HG03457 (cell line): Measurements from ENCODE around the gene OR8H1.

Source experiments
- ATAC-seq: cut with Tn5 transposase; IDR thresholded peaks from one replicate; pipeline ENCODE4 v1.9.1; 2021; ENCODE audit warnings: moderate number of reproducible peaks; ENCODE audit not compliant: unreplicated experiment

The OR8H1 gene

GRCh38 chr11:56292154-56292553 is at the start of gene OR8H1:
Gene OR8H1, minus strand, starts transcription at chr11:56292254. Its CDS starts 1,192 bp downstream, at chr11:56291062.
- no peak for ATAC-seq

GRCh38 chr11:56340289-56340688 is 48.2 kb upstream of the OR8H1 start:
- ATAC-seq, result no peak

GRCh38 chr11:56333156-56333555 is 41.1 kb upstream of the OR8H1 start:
- no peak for ATAC-seq

DNA sequence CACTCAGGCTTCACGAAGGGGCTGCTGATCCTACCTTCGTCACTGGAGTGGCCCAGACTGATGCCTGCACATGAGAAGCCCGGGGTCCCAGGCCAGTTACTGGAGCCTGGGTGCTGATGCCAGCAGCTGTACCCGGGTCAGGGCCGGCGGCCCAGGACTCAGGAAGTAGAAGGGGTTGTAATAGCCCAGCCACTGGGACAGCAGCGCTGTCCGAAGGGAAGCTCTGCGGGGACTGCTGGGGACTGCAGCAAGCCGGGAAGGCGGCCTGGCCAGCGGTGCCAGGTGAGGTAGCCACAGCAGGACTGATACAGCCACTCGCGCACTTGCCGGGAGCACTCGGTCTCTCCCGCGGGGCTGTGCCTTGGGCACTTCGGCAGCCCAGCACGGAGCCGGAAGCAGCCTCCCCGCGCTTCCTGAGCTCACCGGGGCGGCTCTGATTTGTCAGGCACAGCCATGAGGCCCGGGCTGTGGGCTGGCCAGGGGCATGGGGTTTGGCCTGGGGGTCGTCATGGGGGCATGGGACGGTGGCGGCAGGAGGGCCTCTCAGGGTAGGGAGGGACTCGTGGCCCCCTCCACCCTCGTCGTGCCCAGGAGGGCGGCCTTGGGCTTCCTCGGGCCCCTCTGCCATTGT is 39.9 kb upstream of the OR8H1 start:
- no peak for ATAC-seq

DNA sequence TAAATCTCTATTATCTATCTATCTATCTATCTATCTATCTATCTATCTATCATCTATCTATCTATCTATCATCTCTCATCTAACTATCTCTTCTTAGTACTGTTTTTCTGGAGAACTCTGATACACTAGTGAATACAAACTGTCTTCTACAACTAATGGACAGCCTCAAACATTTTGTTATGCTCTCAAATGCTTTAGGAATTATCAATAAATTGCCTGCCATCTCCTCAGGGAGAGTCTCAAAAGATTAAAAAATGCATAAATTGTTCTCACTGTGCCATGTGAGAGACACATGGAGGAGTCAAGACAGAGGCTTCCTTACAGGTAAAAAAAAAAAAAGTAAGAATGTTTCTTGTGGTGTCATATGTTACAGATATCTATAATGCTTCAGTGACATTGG is 22.8 kb upstream of the OR8H1 start, which contains the start of gene OR8K3:
OR8K3 (plus strand) TSS at position 301 of the 400 bp plus-strand sequence. CDS start 3,163 bp downstream, outside the sequence.
- ATAC-seq, result no peak

DNA sequence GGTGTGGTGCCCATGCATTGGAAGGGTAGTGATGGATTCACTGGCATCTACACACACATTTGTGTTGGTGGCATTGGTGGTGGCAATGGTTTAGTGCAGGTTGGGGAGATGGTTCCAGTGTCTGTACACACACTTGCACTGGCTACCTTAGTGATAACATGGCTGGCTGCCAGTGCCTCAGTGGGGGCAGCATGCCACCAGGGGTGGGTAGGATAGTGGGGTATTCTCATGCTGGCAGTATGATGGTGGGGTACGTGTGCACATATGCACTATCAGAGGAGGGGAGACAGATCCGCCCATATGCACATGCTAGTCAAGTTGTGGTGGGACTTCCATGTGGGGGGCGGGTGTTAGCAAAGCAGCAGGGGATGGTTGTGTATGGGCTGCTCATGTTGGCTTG is 15.8 kb upstream of the OR8H1 start:
- no peak for ATAC-seq

DNA sequence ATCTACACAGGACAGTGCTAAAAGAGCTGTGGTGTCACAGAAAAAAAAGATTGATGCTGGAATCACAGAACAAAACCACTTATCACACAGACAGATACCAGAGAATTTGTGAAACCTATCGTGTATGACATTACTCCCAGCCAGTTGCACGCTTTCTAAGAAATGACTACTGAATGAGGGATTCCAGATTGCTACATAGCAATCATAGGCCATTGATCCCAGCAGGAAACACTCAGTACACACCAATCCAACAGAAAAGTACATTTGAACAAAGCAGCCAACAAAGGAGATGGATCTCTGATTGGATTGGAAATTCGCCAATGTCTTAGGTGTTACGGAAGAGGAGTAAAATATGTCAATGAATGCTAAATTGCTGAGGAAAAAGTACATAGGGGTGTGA is 4.8 kb upstream of the OR8H1 start:
- ATAC-seq, result no peak

DNA sequence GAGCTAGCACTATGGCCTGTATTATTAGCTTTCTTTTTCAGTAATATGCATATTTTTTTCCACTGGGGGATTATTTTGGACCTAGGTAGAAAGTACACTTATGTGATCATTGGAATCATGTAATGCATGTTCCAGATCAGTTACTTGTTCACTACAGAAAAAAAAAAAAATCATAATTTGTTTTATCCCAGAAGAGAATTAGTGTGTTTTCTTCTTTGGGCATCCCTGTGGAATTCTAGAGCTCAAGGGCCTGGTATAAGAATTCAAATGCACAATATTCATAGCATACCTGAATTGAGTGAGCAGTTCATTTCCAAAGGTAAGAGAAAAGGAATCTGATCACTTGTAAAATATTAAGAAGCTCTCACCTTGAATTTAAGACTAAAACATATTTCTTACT is 18.2 kb downstream of the OR8H1 start, which contains the start of gene OR5T1:
OR5T1 (plus strand) TSS at position 301 of the 400 bp plus-strand sequence. CDS start 1,485 bp downstream, outside the sequence.
- ATAC-seq, result no peak

- ATAC-seq, result no peak
These were observed 21.0 kb downstream of the OR8H1 start for GRCh38 chr11:56271092-56271491.

GRCh38 chr11:56251954-56252353 is 40.1 kb downstream of the OR8H1 start, which contains the start of gene OR5T3:
Gene OR5T3, plus strand, starts transcription at chr11:56252254. Its CDS starts 0 bp downstream, at chr11:56252254.
- ATAC-seq, result no peak
